Activated CD4-positive, CD25-positive, alpha-beta regulatory T cell (primary cell): ENCODE measurements around the gene SLC37A3.

Experiments used
- DNase-seq, 4 experiments: peaks; one replicate each; lab custom pipeline; 2025; lab: John Stamatoyannopoulos, UW

Gene SLC37A3

GRCh38 chr7:140402178-140402835 is 4.0 kb upstream of the SLC37A3 start:
- DNase-seq, result no peak

- no peak for DNase-seq
These were observed 2.1 kb upstream of the SLC37A3 start for GRCh38 chr7:140400381-140400780.

DNA sequence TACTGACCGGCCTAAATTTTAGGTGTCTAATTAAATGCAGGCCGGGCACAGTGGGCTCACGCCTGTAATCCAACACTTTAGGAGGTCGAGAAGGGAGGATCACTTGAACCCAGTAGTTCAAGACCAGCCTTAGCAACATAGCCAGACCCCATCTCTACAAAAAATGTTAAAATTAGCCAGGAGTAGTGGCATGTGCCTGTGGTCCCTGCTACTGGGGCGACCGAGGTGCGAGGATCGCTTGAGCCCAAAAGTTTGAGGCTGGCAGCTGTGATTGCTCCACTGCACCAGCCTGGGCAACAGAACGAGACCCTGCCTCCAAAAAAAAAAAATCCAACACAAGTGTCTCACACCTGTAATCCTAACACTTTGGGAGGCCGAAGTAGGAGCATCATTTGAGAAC is 491 bp upstream of the SLC37A3 start:
- no peak for DNase-seq

- DNase-seq, result no peak
These were observed 4.5 kb downstream of the SLC37A3 start for GRCh38 chr7:140393756-140394306.

DNA sequence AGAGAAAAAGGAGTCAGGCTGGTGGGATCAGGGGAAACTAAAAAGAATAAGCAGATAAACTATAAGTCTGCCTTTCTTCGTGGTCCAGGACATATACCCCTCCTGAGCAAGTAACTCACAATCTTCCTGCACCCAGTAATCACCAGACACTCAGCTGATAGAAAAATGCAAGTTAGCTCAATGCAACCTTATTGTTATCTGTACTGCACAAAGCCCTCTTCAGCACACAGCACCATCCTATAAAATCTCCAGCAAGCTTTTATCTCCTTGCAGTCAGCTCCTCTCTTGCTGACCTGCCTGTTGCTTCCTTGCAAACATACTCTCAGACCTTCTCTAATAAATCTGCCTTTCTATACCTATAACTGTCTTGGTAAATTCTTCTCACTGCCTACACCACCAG is 6.7 kb downstream of the SLC37A3 start:
- no peak for DNase-seq

DNA sequence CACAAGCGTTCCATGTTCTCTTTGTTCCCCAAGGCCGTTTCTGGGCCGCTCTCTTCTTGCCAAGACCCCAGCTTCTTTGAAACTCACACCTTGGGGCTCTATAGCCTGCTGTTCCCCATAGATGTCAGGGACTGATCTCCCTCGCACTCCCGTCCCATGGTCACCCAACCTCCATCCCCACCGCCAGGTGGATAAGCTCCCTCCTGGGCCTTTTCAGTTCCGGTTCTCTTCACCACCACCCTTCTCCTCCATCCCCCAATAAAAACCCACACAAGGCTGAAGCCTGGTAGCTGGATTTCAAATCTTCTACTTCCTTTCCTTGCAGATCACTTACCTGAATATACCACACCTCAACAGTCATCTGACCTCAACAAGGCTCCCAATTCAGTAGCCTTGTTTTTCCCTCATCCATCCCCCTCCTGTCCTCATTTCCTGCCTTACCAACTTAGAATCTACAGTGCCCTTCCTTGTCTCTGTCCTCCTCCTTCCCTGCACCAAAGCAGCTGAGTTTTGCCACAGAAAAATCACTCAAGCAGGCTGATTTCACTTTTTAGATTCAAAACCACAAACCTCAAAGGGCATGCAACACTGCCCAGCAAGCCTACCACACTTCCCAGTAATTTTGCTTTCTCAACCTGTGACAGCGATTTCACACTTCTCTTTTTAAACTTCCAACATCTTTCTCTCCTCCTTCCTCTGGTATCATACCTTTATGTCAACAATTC is 7.7 kb downstream of the SLC37A3 start:
- no peak for DNase-seq

GRCh38 chr7:140390034-140390433 is 8.3 kb downstream of the SLC37A3 start:
- DNase-seq, result no peak

- no peak for DNase-seq
These were observed 8.9 kb downstream of the SLC37A3 start for GRCh38 chr7:140389445-140389844.

DNA sequence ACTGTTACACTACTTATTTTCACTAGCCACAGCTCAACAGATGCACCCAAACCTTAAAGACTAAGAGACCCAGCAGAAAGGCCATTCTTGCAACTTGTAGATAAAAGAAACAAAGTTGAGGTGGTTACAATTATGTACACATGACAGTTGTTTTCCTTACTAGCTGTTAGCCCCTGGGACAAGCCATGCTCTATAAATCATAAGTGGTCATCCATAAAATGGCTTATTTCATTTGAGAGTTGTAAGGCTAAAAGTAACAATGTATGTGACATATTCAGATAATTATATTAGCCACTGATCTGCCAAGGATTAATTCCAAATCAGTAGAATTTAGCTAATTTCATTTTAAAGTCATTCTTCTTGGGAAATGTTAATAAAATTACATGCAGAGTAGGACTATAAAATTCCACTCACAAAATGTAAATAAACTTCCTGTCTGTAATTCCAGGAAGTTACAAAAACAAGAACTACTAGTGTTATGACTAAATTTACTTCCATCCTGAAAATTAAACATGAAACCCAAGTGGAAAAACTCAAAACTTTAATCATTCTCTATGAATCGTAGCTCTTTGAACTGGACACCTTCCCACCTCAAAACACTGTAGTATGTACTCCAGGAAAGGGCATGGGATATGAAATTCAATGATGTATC is 13.3 kb downstream of the SLC37A3 start:
- DNase-seq, result no peak

GRCh38 chr7:140383954-140384713 is 14.2 kb downstream of the SLC37A3 start:
- DNase-seq, result no peak

DNA sequence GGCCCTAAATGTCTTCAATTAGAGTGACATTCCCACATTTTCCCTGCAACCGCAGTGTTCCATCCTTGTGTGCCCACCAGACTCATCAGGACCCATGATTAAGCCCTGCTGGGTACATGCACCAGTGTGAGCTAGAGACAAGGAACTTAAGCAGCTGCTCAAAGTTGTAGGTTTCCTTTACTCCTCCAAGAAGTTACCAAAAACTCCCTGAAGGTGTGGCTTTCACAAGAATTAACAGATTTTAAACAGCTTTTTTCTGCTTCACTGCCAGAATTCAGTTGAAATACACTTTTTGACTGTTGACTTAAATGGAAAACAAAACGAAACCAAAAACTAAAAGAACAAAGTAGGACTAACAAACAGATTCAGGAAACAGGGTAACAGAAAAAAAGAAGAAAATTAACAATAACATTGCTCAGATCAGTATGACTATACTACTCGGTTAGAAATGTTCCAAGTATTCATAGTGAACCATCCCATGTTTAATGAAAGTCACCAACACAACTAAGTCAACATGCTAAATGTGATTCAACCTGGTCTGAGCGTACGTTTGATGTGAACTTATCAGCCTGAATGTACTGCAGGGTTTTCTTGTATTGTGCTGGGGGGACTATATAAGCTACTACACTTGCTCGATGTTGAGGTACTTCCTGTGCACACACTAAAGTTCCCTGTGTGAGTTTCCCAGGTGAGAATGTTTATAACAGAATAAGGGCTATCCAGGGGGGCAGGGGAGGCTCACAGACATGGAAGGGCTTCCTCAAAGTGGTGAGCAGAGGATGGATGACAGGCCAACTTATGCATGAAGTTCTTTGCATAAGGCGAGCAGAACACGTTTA is 22.2 kb downstream of the SLC37A3 start:
- DNase-seq, result no peak

DNA sequence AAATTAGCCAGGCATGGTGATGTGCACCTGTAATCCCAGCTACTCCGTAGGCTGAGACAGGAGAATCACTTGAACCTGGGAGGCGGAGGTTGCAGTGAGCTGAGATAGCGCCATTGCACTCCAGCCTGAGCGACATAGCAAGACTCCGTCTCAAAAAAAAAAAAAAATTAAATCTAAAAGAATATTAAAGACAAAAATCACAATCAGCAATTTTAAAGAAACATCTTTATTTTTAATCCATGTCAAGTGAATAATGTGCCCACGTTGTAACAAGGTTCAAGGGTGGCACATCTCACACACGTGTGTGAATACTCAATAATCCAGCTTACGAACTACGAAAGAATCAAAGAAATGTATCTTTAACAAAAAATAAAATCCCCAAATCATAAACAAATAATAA is 23.0 kb downstream of the SLC37A3 start:
- DNase-seq, result no peak

DNA sequence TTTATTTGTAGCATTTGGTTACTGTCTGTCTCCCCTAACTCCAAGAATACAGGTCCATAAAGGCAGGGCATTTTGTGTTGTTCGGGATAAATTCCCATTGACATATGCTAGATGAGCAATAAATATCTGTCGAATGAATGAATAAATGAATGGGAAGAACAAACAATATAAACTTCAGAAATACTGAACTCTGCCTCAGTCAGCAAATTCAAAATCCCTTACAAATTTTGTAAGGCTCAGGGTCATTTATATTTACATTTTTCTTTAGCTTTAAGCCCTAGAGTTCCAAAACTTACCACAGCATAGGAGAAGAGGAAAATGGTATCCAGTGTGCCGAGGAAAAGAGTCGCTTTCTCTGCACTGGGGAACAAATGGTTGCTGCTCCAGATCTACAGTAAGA is 29.0 kb downstream of the SLC37A3 start:
- no peak for DNase-seq

DNA sequence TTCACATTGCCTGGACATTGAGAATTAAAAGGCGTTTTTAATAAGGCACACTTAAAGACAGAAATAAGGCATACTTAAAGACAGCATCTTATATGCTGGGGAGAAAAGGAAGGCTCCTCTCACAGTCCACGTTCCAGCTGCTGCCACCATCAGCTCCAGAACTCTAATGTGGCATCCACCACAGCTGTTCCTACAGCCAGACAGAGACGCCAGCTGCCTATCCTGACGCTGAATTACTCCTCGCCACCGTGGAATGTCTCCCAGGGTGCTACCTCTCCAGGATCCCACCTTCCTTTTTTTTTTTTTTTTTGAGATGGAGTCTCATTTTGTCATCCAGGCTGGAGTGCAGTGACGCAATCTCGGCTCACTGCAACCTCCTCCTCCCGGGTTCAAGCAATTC is 30.8 kb downstream of the SLC37A3 start:
- no peak for DNase-seq

DNA sequence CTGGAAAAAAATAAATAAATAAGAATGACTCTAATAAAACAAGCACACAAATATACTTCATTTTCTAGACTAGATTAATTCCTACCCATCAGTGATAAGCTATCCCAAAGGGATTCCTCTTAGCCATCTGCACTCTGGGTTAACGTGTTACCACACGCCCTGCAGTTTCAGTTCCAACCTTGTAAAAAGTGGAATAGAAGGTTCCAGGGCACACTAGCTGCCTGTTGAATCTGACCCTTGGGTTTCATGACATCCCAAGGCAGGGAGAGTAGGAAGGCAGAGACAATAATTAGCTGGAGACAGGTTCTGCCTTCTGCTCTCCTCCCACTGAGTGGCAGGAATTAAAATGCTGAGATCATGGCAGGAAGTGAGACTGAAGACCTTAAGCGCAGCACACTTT is 33.5 kb downstream of the SLC37A3 start:
- no peak for DNase-seq

- no peak for DNase-seq
These were observed 37.6 kb downstream of the SLC37A3 start for GRCh38 chr7:140360697-140361229.

GRCh38 chr7:140358412-140359051 is 39.8 kb downstream of the SLC37A3 start:
- no peak for DNase-seq

DNA sequence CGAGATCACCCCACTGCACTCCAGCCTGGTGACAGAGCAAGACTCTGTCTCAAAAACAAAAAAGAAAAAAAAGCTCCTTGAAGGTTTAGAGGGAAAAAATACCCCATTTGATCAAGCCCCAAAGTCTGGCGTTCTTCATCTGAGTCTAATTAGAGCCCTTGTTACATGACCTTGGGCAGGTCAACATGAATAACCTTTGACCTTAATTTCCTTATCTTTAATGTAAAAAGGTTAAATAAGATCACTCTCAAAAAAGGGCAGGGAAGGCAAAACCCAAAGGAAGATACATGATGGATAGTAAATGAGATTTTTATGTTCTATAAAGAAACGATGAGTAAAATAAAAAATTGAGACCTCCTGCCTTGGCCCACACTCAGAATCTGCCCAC is 40.3 kb downstream of the SLC37A3 start:
- no peak for DNase-seq

GRCh38 chr7:140350056-140350455 is 48.3 kb downstream of the SLC37A3 start:
- no peak for DNase-seq

DNA sequence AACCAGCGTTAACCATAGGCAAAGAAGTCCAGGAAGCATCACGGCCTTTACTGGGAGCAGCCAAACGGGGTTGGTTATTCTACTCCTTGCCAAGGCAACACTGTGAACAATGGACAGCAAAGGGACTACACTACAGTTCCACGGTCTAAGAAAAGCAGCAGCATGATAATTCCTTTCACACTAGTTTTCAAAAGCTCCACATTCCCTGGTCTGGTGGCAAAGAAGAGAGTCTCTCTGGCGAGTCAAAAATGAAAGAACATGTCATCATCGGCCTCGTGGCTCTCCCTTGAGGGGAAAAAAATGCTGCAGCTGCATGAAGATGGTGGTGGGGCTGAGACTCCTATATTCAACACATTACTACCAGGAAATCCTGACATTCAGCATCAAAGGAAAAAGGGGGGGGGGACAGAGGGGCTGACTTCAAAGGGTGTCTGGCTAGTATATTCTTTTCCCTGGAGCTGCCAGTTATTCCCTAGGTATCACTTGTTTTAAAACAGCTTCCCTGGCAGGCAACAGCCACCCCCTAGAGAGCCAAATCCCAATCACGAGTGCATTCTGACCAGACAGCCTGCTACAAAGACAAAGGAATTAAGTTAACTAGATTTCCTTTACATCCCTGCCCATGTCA is 49.1 kb downstream of the SLC37A3 start:
- no peak for DNase-seq
